CD4-positive, alpha-beta T cell treated with Interleukin-10 for 1 hour (primary cell): Measurements from ENCODE around the gene B4GALT6.

ENCODE experiments used
- DNase-seq: peaks from one replicate; pipeline ENCODE4 v3.0.0-alpha.2; 2020

B4GALT6 gene

DNA sequence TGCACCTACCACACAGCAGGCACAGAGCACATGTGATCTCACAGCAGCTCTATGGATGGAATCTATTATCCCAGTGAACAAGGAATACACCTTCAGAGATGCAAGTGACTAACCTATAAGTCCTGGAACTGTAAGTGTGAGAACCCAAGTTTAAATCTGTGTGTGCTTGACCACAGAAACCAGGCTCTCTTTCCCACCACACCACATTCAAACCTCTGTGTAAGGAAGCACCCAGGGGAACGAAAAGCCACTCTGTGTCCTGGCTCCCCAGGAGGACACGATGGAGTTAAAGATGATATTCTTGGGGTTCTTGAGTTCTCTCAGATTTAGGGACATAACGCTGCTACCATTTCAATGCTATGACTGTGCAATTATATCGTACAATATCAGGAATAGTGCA, 53.8 kb downstream of the B4GALT6 start:
- no peak for DNase-seq

DNA sequence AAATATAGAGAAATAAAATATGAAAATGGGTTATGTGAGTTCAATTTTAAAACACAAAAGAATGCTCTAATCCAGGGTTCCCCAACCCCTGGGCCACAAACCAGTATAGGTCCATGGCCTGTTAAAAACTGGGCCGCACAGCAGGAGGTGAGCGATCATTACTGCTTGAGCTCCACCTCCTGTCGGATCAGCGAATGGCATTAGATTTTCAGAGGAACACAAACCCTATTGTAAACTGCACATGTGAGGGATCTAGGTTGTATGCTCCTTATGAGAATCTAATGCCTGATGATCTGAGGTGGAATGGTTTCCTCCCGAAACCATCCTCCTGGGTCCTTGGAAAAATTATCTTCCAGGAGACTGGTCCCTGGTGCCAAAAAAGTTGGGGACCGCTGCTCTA, 58.0 kb downstream of the B4GALT6 start:
- DNase-seq = no peak

DNA sequence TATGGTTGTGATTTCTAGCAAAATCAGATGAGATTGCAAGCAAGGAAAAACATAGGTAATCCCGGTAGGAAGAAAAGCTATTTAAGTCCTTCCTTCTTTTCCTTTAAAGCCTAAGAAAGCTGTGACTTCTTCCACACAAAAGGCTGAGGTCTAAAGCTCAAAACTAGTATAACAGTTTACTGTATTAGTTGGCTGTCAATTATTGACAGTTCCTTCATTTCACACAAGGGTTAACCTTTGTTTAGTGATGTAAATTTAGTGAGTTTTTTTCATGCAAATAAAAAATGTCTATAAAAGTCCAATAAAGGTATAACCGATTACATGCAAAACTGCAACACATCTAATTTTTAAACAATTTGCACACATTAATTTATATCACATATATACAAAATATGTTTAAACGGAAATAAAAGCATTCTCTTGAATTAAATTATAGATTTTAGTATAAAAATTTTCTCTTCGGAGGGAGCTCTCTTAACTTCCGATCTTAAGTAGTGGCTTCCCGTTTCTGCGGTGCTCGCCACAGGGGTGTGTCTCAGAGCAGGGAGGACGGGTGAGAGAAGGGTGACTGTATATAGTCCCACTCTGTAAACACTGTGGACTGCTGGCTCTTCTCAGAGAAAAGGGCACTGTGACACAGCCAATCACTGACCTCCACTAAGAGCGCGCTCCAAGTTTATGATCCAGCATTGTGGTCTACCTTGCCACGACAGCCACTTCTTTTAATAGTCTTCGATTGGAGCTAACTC, 59.3 kb downstream of the B4GALT6 start:
- no peak for DNase-seq

DNA sequence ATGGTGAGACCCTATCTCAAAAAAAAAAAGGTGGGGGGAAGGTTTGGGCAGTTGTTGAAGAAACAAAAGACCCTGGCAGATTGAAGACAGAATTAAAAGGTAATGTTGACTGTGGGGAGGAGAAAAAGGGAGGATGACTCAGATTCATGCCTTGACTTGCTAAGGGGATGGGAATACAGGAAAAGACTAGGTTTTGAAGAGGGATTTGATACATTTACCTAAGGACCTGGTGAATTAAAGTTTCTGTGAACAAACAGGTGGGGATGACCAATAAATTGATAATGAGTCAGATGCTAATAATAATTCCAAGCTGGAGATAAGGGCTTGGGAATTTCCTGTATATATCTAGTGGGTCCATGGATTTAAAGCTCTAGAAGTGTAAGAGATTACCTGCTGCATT, 65.1 kb downstream of the B4GALT6 start:
- DNase-seq = no peak

DNA sequence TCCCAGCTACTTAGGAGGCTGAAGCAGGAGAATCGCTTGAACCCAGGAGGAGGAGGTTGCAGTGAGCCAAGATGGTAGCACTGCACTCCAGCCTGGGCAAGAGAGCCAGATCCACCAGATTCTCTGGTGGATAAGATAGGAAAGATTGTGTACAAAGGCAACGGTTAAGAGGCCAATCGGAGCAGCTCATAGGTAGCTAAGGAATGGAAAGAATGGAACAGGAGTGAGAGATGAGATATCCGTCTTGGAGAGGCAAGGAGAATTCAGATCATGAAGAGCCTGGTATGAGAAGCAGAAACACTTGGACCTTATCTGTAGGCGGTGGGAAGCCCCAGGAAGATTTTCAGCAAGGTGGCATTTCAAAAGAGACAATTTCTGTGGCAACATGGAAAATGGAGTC, 65.6 kb downstream of the B4GALT6 start:
- DNase-seq = no peak

DNA sequence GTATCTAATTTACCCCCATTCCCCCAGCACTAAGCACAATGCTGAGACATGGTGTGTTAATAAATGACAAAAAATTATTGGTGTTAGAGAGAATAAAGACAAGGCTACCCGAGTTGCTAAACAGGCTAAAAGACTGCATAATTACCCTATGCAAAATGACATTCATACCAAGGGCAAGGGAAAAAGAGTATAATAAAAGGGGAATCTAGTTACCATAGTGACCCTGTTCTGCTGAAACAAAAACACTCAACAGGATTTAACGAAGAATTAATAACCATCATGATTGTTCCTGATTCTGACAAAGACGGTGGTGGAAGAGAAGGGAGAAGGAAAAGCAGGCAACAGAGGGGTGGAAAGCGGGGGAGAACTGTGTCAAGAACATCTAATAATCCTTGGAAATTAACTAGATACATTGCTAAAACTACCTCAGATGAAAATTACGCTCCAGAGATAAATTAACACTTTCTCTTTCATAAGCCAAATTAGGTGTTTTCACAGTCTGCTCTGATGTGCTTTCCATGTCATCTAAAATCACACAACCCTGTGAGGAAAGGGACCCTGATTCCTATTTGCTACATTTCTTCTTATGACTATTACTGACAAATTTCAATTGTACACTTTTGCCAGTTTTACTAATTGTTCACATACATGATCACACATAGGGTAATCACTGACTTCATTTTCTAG, 67.2 kb downstream of the B4GALT6 start:
- no peak for DNase-seq

DNA sequence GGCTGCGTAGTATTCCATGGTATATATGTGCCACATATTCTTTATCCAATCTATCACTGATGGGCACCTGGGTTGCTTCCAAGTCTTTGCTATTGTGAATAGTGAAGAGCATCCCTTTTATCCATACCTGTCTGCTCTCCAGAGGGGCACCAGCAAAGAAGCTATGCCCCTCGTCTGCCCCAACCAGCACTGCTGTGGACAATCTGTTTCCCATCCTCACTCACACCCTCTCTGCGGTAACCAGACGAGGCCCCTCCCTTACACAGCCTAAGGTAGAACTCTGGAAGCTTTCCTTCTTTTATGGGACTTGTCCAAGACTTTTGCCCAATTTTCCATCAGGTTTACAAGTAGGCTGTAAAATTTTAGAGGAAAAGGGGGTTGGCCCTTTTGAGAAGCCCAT, 67.8 kb downstream of the B4GALT6 start:
- no peak for DNase-seq

DNA sequence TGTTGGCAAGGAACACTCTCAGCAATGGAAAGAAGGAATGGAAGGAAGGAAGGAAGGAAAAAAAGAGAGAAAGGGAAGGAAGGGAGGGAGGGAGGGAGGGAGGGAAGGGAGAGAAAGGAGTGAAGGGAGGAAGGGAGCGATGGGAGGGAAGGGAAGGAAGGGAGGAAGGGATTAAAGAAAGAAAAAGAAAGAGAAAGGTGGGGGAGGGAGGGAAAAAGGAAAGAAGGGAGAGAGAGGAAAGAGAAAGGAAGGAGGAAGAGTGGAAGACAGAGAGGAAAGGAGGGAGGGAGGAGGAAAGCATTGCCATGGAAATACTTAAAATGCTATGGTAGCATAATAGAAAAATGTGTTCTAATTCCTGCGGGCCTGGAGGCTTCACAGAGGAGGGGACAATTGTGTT, 70.3 kb downstream of the B4GALT6 start:
- no peak for DNase-seq

DNA sequence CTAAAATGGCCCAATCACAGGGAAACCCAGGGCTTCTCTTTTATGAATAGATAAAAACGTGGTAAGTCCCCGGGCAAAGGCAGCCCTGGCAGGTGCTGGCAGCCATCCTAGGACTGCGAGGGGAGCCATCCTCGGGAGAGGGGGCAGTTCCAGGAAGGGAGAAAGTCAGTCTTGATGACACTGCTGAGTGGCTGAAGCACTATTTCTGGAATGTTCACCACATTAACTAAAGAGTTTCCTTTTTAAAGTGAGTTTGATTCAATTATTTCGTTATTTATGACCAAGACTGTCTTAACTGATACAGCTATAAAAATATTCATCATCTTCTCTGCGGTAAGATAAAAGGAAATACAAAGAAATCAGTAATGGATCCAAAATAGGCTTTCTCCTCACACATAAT, 72.3 kb downstream of the B4GALT6 start:
- no peak for DNase-seq

DNA sequence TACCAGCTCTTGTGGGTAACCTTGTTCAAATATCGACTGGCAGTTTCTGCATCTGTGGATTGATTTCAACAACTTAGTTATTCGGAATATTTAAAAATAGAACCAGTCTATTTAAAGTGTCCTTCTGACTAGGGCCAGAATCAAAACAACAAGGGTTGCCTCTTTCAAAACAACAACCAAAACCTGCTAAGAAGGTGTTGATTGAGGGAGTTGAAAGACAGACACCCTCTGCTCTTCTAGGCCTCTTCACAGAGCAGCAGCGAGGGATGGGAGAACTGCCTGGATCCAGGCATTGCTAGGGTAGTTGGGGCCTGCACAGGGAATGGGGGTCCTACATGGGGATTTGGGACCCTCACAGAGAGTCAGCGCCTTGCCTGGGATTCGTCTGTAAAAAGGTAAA, 72.9 kb downstream of the B4GALT6 start:
- DNase-seq = no peak

DNA sequence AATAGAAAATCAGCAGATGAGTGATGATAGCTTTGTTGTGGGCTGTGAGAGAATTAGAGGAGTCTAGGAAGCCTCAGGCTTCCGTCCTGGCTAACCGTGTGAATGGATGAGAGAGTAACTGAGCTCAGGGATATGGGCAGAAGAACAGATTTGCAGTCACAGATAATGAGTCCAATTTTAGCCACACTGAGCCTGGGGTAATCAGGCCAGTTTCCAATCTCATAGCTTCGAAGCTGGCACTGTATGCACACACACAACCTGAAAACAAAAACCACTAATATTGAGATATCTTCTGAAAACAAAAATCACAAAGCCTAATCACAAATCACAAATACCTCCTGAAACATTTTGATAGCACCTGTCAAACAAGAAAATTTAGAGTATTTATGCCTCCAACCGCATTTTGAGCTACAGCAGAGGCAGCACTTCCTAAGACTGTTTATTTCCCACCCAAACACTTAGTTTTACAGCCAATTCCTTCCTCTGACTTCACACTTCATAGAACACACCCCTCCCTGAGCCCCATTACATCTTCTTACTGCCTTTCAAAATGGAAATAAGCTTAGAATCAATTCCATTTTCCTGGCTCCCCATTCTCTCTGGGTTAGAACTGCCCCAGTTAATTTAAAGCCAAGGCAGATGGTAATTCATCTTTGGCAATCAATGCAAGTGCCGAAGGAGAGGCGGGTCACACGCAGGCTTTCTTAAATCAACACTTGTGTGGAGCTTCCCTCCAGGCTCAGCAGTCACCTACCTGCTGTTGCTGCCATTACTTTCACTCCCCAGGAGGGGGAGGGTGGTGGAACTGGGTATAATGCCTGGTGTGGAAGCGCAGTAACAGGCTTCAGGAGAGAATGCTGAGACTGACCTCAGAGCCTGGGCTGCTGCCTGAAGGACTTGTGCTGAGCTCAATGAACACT, 73.8 kb downstream of the B4GALT6 start:
- DNase-seq = no peak

DNA sequence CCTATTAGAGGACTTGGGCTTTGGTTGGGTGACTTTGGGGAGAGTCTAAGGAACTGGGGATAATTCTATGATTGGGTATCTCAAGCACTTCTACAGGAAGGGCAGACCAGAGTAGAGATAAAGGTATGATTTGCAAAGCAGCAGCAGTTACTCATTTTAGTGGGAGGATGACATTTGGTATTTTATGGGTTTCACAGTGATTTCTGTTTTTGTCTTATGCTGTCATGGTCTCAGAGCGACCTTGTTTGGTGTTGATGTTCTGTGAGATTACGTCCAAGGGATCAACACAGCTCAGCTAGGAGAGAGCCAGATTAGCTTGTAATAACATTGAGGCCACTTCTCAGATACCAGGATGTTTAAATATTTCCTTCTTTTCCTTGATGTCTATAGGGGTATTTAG, 74.5 kb downstream of the B4GALT6 start:
- no peak for DNase-seq

DNA sequence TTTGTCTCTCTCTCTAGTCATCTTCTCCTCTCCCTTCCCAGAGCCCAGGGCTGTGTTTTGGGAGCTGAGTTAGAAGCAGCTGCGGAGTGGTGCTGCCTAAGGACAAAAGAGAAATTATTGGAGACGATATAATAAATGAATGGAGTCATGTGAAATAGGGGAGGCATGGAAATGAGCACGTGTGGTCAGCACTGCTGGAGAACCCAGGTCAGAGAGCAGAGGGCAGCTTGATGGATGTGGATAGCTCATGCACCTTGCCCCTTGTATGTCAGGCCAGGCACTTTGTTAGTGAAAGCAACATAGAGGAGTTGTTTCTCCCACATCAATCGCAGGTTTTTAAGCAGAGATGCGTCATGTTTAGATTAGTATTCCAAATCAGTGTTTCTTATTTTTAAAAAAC, 77.0 kb downstream of the B4GALT6 start:
- DNase-seq = no peak

DNA sequence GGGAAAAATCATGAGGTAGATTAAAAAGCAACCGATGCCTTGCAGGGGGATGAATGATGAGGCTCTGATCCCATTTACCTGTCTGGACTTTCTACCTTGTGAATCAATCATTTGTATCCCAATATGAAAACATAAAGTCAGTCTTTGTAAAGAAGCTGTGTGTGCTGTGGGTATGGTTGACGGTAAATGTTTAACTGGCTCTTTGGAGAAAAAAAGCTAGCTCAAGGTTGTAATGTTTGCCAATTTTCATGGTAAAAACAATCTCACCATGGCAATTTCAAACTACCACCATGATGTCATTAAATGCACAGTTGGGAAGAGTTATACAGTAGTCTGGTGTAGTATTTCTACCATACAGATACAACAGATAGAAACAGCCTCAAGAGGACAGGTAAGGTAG, 78.1 kb downstream of the B4GALT6 start:
- DNase-seq = no peak

DNA sequence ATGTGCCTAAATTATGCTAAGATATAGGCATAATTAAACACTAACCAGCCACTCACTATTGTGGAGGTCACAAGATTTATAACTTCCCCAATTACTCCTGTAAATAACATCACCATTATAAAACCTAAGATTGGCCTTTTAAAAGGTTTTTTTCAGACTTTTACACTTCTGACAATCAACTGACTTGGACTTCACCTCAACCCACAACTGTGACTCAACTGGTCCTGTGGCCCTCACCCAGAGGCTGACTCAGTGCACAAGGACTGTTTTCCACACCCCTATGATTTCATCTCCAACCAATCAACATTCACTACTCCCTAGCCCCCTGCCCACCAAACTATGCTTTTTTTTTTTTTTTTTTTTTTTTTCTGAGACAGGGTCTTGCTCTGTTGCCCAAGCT, 81.1 kb downstream of the B4GALT6 start:
- DNase-seq = no peak

DNA sequence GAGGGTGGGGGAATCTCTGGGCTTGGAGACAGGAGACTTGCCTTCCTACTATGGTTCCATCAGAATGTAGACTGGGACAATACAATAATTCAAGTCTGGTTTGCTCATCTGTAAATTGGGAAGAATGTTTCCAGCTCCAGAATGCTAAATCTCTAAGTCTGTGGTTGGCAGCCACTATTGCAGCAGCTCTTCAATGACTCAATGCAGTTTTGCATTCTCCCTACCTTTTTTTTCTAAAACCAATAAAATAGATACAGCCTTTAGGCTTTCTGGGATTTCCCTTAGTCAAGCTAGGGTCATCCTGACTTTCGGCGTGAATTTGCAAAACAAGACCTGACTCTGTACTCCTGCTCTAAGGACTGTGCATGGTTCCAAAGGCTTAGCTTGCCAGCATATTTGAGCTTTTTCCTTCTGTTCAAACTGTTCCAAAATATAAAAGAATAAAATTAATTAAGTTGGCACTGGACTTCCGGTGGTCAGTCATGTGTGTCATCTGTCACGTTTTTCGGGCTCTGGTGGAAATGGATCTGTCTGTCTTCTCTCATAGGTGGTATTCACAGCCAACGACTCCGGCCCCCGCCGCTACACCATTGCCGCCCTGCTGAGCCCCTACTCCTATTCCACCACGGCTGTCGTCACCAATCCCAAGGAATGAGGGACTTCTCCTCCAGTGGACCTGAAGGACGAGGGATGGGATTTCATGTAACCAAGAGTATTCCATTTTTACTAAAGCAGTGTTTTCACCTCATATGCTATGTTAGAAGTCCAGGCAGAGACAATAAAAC, 86.2 kb downstream of the B4GALT6 start:
- DNase-seq = no peak

DNA sequence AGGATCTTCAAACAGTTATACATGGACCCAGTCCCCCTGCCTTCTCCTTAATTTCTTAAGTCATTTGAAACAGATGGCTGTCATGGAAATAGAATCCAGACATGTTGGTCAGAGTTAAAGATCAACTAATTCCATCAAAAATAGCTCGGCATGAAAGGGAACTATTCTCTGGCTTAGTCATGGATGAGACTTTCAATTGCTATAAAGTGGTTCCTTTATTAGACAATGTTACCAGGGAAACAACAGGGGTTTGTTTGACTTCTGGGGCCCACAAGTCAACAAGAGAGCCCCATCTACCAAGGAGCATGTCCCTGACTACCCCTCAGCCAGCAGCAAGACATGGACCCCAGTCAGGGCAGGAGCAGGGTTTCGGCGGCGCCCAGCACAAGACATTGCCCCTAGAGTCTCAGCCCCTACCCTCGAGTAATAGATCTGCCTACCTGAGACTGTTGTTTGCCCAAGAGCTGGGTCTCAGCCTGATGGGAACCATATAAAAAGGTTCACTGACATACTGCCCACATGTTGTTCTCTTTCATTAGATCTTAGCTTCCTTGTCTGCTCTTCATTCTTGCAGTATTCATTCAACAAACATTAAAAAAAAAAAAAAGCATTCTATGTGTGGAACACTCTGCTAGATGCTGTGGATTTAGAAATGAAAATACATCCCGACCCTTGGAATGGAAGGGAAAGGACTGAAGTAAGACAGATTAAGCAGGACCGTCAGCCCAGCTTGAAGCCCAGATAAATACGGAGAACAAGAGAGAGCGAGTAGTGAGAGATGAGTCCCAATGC, 88.1 kb downstream of the B4GALT6 start:
- no peak for DNase-seq

DNA sequence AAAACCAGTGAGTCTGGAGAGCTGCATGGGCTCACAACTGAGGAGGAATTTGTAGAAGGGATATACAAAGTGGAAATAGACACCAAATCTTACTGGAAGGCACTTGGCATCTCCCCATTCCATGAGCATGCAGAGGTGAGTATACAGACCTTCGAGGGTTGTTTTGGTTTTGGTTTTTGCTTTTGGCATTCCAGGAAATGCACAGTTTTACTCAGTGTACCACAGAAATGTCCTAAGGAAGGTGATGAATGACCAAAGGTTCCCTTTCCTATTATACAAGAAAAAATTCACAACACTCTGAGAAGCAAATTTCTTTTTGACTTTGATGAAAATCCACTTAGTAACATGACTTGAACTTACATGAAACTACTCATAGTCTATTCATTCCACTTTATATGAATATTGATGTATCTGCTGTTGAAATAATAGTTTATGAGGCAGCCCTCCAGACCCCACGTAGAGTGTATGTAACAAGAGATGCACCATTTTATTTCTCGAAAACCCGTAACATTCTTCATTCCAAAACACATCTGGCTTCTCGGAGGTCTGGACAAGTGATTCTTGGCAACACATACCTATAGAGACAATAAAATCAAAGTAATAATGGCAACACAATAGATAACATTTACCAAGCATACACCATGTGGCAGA, 89.1 kb downstream of the B4GALT6 start:
- no peak for DNase-seq

DNA sequence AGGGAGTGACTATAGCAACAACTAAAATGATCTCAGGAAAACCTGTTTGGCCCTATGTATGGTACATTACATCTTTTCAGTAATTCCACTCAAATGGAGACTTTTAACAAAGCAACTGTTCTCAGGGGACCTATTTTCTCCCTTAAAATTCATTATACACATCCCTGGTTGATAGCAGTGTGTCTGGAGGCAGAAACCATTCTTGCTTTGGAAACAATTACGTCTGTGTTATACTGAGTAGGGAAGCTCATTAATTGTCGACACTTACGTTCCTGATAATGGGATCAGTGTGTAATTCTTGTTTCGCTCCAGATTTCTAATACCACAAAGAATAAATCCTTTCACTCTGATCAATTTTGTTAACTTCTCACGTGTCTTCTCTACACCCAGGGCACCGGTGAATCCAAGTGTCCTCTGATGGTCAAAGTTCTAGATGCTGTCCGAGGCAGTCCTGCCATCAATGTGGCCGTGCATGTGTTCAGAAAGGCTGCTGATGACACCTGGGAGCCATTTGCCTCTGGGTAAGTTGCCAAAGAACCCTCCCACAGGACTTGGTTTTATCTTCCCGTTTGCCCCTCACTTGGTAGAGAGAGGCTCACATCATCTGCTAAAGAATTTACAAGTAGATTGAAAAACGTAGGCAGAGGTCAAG, 91.7 kb downstream of the B4GALT6 start:
- DNase-seq = no peak

DNA sequence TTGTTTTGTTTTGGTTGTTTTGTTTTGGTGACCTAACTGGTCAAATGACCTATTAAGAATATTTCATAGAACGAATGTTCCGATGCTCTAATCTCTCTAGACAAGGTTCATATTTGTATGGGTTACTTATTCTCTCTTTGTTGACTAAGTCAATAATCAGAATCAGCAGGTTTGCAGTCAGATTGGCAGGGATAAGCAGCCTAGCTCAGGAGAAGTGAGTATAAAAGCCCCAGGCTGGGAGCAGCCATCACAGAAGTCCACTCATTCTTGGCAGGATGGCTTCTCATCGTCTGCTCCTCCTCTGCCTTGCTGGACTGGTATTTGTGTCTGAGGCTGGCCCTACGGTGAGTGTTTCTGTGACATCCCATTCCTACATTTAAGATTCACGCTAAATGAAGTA, 92.8 kb downstream of the B4GALT6 start, which contains the start of gene TTR:
TTR (plus strand) TSS at position 250 of the 400 bp plus-strand sequence; CDS start at position 276, 26 bp downstream.
- DNase-seq = no peak

DNA sequence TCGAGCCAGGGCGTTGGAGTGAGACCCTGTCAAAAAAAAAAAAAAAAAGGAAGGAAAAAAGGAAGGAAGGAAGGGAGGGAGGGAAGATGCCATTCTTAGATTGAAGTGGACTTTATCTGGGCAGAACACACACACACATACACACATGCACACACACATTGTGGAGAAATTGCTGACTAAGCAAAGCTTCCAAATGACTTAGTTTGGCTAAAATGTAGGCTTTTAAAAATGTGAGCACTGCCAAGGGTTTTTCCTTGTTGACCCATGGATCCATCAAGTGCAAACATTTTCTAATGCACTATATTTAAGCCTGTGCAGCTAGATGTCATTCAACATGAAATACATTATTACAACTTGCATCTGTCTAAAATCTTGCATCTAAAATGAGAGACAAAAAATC, 93.3 kb downstream of the B4GALT6 start:
- no peak for DNase-seq
